Measurements from ENCODE around the gene CDC42BPB.
"Not testable (repeated sequence)": the region's sequence is repeated elsewhere in the genome, so short reads cannot be mapped to it uniquely, and the experiment has no call there.

CDC42BPB gene

DNA sequence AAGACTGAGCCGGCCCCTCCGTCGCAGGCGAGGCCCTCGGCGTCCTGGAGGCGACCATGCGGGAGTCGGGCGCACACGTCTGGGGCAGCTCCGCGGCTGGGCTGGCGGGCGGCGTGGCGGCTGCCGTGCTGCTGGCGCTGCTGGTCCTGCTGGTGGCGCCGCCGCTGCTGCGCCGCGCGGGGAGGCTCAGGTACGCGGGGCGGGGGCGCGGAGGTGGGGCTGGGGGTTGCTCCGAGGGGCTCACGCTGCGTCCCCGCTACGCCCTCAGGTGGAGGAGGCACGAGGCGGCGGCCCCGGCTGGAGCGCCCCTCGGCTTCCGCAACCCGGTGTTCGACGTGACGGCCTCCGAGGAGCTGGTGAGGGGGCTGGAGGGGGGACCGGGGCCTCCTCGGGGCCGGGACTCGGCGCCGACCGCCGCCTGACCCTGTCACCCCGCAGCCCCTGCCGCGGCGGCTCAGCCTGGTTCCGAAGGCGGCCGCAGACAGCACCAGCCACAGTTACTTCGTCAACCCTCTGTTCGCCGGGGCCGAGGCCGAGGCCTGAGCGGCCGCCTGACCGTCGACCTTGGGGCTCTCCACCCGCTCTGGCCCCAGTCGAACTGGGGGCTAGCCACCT, 127.1 kb downstream of the CDC42BPB start:
- H3K9me3 ChIP-seq (replicated peaks in 1 of 11): no peaks in the 10 kb centered on the region
- peaks cover 19 to 37% (median 24%) of the 10 kb centered on the region in 11 experiments for H3K27me3 ChIP-seq
- H3K9ac ChIP-seq: peak overlapping the region in 5 of 11 experiments; percentile 81 to 88 (median 84); a peak in 7 of 22 replicates
- H3K4me3 ChIP-seq: peak overlapping the region in 8 of 10 experiments; percentile 60 to 77 (median 69); a peak in 13 of 20 replicates
- no peak for TF ChIP-seq Cebpa-rat (IDR thresholded peaks at IDR 0.05)
- H3K36me3 ChIP-seq: peaks cover 0 to 12% (median 0%) of the 10 kb centered on the region in 11 experiments; a peak in 4 of 22 replicates
- peaks cover 25 to 61% (median 49%) of the 10 kb centered on the region in 10 experiments for H3K4me1 ChIP-seq
- peak overlapping the region; percentile 96 to 99 (median 98); a peak in 21 of 22 replicates for H3K4me2 ChIP-seq
- no peak overlapping the region for H3K27ac ChIP-seq
- H4K20me1 ChIP-seq: peaks cover 0 to 33% (median 15%) of the 10 kb centered on the region in 11 experiments; a peak in 11 of 22 replicates

DNA sequence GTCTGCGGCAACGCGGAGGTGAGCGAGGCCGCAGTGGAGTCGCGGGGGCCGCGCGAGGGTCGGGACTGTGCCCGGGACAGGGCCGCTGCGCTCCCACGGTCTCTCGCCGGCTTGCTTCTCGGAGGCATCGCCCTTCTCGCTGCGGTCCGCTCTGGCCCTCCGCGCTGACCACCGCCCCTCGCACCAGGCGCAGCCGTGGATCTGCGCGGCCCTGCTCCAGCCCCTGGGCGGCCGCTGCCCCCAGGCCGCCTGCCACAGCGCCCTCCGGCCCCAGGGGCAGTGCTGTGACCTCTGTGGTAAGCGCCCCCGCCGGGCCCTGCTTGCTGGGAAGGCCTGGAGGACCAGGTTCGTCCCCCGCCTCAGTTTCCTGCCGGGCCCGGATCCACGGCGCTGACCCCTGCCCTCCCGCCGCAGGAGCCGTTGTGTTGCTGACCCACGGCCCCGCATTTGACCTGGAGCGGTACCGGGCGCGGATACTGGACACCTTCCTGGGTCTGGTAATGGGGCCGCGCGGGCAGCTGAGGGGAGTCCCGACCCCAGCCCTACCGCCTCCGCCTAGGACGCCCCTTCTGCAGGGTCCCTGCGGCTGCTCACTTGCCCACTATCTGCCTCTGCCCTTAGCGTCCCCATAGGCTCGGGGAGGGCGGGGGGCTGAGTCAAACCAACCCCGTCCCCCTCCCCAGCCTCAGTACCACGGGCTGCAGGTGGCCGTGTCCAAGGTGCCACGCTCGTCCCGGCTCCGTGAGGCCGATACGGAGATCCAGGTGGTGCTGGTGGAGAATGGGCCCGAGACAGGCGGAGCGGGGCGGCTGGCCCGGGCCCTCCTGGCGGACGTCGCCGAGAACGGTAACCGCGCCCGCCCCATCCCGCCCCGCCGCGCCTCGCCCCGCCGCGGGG, 127.9 kb downstream of the CDC42BPB start:
- peak overlapping the region; percentile 52 to 77 (median 68) for H3K4me3 ChIP-seq
- H3K27ac ChIP-seq: peak overlapping the region in 3 of 11 experiments; percentile 81 to 82 (median 82); a peak in 4 of 22 replicates
- H4K20me1 ChIP-seq: peaks cover 0 to 35% (median 15%) of the 10 kb centered on the region in 11 experiments; a peak in 11 of 22 replicates
- no peak for TF ChIP-seq Cebpa-rat (IDR thresholded peaks at IDR 0.05)
- H3K27me3 ChIP-seq: peaks cover 22 to 44% (median 31%) of the 10 kb centered on the region in 11 experiments
- no peaks in the 10 kb centered on the region for H3K9me3 ChIP-seq (replicated peaks in 1 of 11)
- H3K4me1 ChIP-seq: peaks cover 25 to 61% (median 48%) of the 10 kb centered on the region in 10 experiments
- peak overlapping the region in 7 of 11 experiments; percentile 79 to 88 (median 82); a peak in 14 of 22 replicates for H3K9ac ChIP-seq
- H3K4me2 ChIP-seq: peak overlapping the region; percentile 96 to 99 (median 98)
- H3K36me3 ChIP-seq: peaks cover 0 to 12% (median 0%) of the 10 kb centered on the region in 11 experiments; a peak in 4 of 22 replicates

DNA sequence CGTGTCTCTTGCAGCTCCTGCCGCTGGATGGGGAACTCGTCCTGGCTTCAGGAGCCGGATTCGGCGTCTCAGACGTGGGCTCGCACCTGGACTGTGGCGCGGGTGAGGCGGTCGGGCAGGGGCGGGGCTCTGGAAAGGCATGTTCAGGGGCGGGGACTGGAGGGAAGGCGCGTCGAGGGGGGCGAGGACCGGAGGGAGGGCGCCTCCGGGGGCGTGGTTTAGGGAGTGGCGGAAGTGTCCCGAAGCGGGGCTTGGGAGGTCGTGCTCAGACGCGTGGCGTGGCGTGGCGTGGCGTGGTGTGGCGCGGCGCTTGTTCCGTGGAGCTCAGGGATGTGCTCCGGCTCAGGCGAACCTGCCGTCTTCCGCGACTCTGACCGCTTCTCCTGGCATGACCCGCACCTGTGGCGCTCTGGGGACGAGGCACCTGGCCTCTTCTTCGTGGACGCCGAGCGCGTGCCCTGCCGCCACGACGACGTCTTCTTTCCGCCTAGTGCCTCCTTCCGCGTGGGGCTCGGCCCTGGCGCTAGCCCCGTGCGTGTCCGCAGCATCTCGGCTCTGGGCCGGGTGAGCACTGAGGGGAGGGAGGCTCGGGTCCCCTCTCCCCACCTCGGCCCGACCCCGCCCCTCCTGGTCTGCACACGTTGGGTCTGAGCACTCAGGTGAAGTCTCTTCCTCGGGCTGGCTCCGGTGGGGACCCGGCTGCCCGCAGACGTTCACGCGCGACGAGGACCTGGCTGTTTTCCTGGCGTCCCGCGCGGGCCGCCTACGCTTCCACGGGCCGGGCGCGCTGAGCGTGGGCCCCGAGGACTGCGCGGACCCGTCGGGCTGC, 128.7 kb downstream of the CDC42BPB start:
- peaks cover 30 to 53% (median 40%) of the 10 kb centered on the region in 11 experiments for H3K27me3 ChIP-seq
- no peak for TF ChIP-seq Cebpa-rat (IDR thresholded peaks at IDR 0.05)

DNA sequence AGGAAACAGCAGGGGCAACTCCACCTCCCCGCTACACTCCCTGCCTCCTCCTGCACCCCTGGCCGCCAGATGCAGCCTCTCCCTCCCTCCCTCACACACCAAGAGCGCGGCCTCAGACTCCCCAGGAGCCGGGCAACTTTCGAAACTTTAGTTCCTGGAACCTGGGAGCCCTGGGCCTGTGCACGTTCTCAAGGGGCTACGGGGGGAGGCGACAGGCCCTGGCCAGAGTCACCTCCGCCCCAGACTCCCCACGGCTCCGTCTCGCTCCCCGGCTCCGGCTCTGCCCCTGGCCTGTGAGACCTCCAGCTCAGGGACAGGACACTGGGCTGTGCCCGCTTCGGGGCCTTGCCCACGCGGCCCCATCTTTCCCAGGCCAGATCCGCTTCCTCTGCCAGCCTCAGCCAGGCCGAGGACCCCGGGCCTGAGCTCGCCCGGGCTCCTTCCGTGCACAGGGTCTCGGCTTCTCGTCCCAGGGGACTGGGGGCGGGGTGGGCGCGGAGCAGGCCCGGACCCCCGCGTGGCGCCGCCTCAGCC, 129.4 kb downstream of the CDC42BPB start:
- no peak for TF ChIP-seq Cebpa-rat (IDR thresholded peaks at IDR 0.05)
- Histone ChIP-seq H3K9ac (peak overlapping the region; percentile 72 to 88 (median 81)), H3K4me1 (peaks cover 25 to 53% (median 41%) of the 10 kb centered on the region in 10 experiments), H4K20me1 (peaks cover 0 to 45% (median 15%) of the 10 kb centered on the region in 11 experiments; a peak in 11 of 22 replicates), H3K36me3 (peaks cover 0 to under 1% (median 0%) of the 10 kb centered on the region in 11 experiments; a peak in 3 of 22 replicates), H3K27me3 (peaks cover 37 to 60% (median 46%) of the 10 kb centered on the region in 11 experiments), H3K27ac (peak overlapping the region; percentile 34 to 85 (median 81); a peak in 21 of 22 replicates), H3K4me3 (peak overlapping the region; percentile 52 to 77 (median 68)), H3K9me3 (replicated peaks in 1 of 11) (peaks cover 0 to 5% (median 0%) of the 10 kb centered on the region in 11 experiments; a peak in 8 of 22 replicates), H3K4me2 (peak overlapping the region; percentile 96 to 99 (median 98))

More for the DNA sequence above, 128.7 kb downstream of the CDC42BPB start:
- no peaks in the 10 kb centered on the region for H3K9me3 ChIP-seq (replicated peaks in 1 of 11)
- peak overlapping the region; percentile 34 to 85 (median 81); a peak in 21 of 22 replicates for H3K27ac ChIP-seq
- peak overlapping the region; percentile 52 to 77 (median 68) for H3K4me3 ChIP-seq
- peak overlapping the region; percentile 72 to 88 (median 81) for H3K9ac ChIP-seq
- H3K4me2 ChIP-seq: peak overlapping the region; percentile 96 to 99 (median 98)
- H3K36me3 ChIP-seq: peaks cover 0 to 7% (median 0%) of the 10 kb centered on the region in 11 experiments; a peak in 4 of 22 replicates
- H4K20me1 ChIP-seq: peaks cover 0 to 40% (median 15%) of the 10 kb centered on the region in 11 experiments; a peak in 11 of 22 replicates
- H3K4me1 ChIP-seq: peaks cover 25 to 60% (median 46%) of the 10 kb centered on the region in 10 experiments

DNA sequence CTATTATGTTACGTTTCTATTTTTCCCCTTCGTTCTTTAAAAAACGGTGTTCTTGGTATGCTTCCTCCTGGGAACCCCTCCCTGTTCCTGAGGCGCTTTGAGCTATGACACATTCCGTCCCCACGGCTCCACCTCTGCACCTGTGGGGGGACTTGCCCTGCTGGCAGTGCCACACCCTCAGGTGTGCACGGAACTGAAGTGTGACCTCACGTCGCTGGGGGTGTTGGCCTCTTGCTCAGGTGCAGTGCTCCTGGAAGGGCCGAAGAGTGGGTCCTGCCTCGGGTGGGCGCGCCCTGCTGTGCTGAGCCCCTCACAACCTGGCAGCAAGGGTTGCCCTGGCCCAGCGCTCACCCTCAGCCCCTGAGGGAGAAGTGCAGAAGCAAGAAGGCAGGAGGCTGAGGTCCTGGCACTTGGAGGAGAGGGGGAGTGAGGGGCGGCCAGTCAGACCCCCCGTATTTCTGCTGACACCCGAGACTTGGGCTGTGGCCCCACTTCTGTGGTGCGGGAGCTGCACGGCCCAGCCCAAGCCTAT, 129.9 kb downstream of the CDC42BPB start:
- peaks cover 0 to 10% (median 0%) of the 10 kb centered on the region in 11 experiments; a peak in 11 of 22 replicates for H3K9me3 ChIP-seq (replicated peaks in 1 of 11)
- TF ChIP-seq Cebpa-rat (IDR thresholded peaks at IDR 0.05): no peak
- no peaks in the 10 kb centered on the region; a peak in 3 of 22 replicates for H3K36me3 ChIP-seq
- peak overlapping the region in 10 of 11 experiments; percentile 56 to 85 (median 82); a peak in 19 of 22 replicates for H3K27ac ChIP-seq
- peaks cover 0 to 45% (median 15%) of the 10 kb centered on the region in 11 experiments; a peak in 11 of 22 replicates for H4K20me1 ChIP-seq
- H3K9ac ChIP-seq: peak overlapping the region; percentile 72 to 88 (median 81); a peak in 20 of 22 replicates
- peaks cover 25 to 52% (median 40%) of the 10 kb centered on the region in 10 experiments for H3K4me1 ChIP-seq
- H3K27me3 ChIP-seq: peaks cover 42 to 65% (median 52%) of the 10 kb centered on the region in 11 experiments
- peak overlapping the region in 8 of 10 experiments; percentile 52 to 77 (median 69); a peak in 15 of 20 replicates for H3K4me3 ChIP-seq
- H3K4me2 ChIP-seq: peak overlapping the region; percentile 96 to 99 (median 98)

DNA sequence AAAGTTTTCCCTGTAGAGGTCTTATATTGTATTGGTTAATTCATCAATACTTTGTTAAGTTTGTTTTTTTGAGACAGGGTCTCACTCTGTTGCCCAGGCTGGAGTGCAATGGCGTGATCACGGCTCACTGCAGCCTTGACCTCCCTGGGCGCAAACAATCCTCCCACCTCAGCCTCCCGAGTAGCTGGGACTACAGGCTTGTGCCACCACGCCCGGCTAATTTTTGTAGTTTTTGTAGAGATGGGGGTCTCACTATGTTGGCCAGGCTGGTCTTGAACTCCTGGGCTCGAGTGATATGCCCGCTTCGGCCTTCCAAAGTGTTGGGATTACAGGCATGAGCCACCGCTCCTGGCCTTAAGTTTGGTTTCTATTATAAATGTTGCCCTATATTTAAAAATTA, 130.5 kb downstream of the CDC42BPB start:
- not testable (repeated sequence) for H3K27ac ChIP-seq, H3K9ac ChIP-seq, H3K4me2 ChIP-seq, H3K36me3 ChIP-seq, H3K4me3 ChIP-seq
- Histone ChIP-seq H3K9me3 (replicated peaks in 1 of 11) (peaks cover 0 to 13% (median 4%) of the 10 kb centered on the region in 11 experiments; a peak in 13 of 22 replicates), H4K20me1 (peaks cover 0 to 40% (median 15%) of the 10 kb centered on the region in 11 experiments; a peak in 11 of 22 replicates), H3K4me1 (peaks cover 25 to 52% (median 39%) of the 10 kb centered on the region in 10 experiments), H3K27me3 (peaks cover 48 to 67% (median 57%) of the 10 kb centered on the region in 11 experiments)

DNA sequence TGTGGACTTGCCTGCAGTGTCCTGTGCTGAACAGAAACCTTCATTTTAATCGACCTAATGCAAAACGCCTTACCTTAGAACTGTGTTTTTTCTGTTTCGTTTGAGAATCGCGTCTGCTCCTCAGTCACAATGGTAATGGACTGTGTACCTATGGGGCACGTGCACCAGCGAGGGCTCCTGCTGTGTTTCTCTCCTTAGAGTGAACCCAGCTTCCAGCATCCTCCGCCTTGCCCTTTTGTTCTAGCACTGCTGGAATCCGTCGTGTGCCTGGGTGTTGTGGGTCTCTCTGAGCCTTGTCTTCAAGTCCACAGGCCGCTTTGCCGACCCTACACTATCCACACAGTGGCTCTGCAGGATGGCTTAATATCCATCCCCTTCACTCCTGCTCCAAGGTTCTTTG, 131.2 kb downstream of the CDC42BPB start:
- H3K27ac ChIP-seq: no peak overlapping the region
- peaks cover 0 to 32% (median 13%) of the 10 kb centered on the region in 11 experiments; a peak in 11 of 22 replicates for H4K20me1 ChIP-seq
- H3K4me1 ChIP-seq: peaks cover 25 to 45% (median 34%) of the 10 kb centered on the region in 10 experiments
- no peak for TF ChIP-seq Cebpa-rat (IDR thresholded peaks at IDR 0.05)
- H3K36me3 ChIP-seq: no peaks in the 10 kb centered on the region
- peaks cover 0 to 20% (median 8%) of the 10 kb centered on the region in 11 experiments; a peak in 13 of 22 replicates for H3K9me3 ChIP-seq (replicated peaks in 1 of 11)
- H3K9ac ChIP-seq: no peak overlapping the region
- H3K4me2 ChIP-seq: no peak overlapping the region
- no peak overlapping the region for H3K4me3 ChIP-seq
- H3K27me3 ChIP-seq: peaks cover 48 to 67% (median 61%) of the 10 kb centered on the region in 11 experiments
